ENCODE measurements around the gene MNAT1. TPM values are rescaled to one million over a fixed set of nuclear protein-coding genes. Genes with fewer than 3 reads are reported as not detected.
A peak's percentile ranks its signal among the peaks of the same experiment; 100 is the strongest.
"Not testable (repeated sequence)": the region's sequence is repeated elsewhere in the genome, so short reads cannot be mapped to it uniquely, and the experiment has no call there.

The MNAT1 gene
- 64.0 TPM for polyA plus RNA-seq (2012; ENCODE audit: insufficient read depth, insufficient read length)

GRCh38 chr14:60734465-60735242 is at the start of gene MNAT1:
TSS of gene MNAT1 (plus strand) at chr14:60734761. CDS start at chr14:60734863, 102 bp downstream.
- H3K4me3 ChIP-seq (ENCODE audit: low read length) = peak within 1 kb of the TSS; percentile 98
- DNase-seq (ENCODE audit: low read depth, low spot score) = peak; percentile 87

- no peak for DNase-seq (ENCODE audit: low read depth, low spot score)
- H3K4me3 ChIP-seq (ENCODE audit: low read length) = no peak overlapping the region
Observed at GRCh38 chr14:60686865-60687264, 47.7 kb upstream of the MNAT1 start.

GRCh38 chr14:60691383-60692113 is 43.0 kb upstream of the MNAT1 start:
- DNase-seq (ENCODE audit: low read depth, low spot score) = no peak
- H3K4me3 ChIP-seq (ENCODE audit: low read length) = no peak overlapping the region

GRCh38 chr14:60695327-60695726 is 39.2 kb upstream of the MNAT1 start:
- no peak overlapping the region for H3K4me3 ChIP-seq (ENCODE audit: low read length)
- no peak for DNase-seq (ENCODE audit: low read depth, low spot score)

- DNase-seq (ENCODE audit: low read depth, low spot score) = no peak
- no peak overlapping the region for H3K4me3 ChIP-seq (ENCODE audit: low read length)
Observed at GRCh38 chr14:60700598-60700997, 34.0 kb upstream of the MNAT1 start.

- H3K4me3 ChIP-seq (ENCODE audit: low read length) = no peak overlapping the region
Observed at GRCh38 chr14:60705100-60705499, 29.5 kb upstream of the MNAT1 start.

GRCh38 chr14:60707858-60708257 is 26.7 kb upstream of the MNAT1 start:
- no peak overlapping the region for H3K4me3 ChIP-seq (ENCODE audit: low read length)
- no peak for DNase-seq (ENCODE audit: low read depth, low spot score)

More at GRCh38 chr14:60705100-60705499, 29.5 kb upstream of the MNAT1 start:
- DNase-seq (ENCODE audit: low read depth, low spot score) = no peak

- no peak for DNase-seq (ENCODE audit: low read depth, low spot score)
- H3K4me3 ChIP-seq (ENCODE audit: low read length) = no peak overlapping the region
Observed at GRCh38 chr14:60710494-60710893, 24.1 kb upstream of the MNAT1 start.

GRCh38 chr14:60713513-60713912 is 21.0 kb upstream of the MNAT1 start:
- no peak for DNase-seq (ENCODE audit: low read depth, low spot score)
- no peak overlapping the region for H3K4me3 ChIP-seq (ENCODE audit: low read length)

GRCh38 chr14:60720391-60720790 is 14.2 kb upstream of the MNAT1 start:
- no peak for DNase-seq (ENCODE audit: low read depth, low spot score)
- H3K4me3 ChIP-seq (ENCODE audit: low read length) = no peak overlapping the region

- DNase-seq (ENCODE audit: low read depth, low spot score) = no peak
- no peak overlapping the region for H3K4me3 ChIP-seq (ENCODE audit: low read length)
Observed at GRCh38 chr14:60720962-60721325, 13.6 kb upstream of the MNAT1 start.

- DNase-seq (ENCODE audit: low read depth, low spot score) = no peak
- peak overlapping the region; percentile 53 for H3K4me3 ChIP-seq (ENCODE audit: low read length)
Observed at GRCh38 chr14:60721326-60722106, 13.0 kb upstream of the MNAT1 start.

- H3K4me3 ChIP-seq (ENCODE audit: low read length) = peak overlapping the region; percentile 53
- no peak for DNase-seq (ENCODE audit: low read depth, low spot score)
Observed at GRCh38 chr14:60722107-60722356, 12.5 kb upstream of the MNAT1 start.

GRCh38 chr14:60722357-60723115 is 12.0 kb upstream of the MNAT1 start:
- H3K4me3 ChIP-seq (ENCODE audit: low read length) = peak overlapping the region; percentile 53
- no peak for DNase-seq (ENCODE audit: low read depth, low spot score)

- H3K4me3 ChIP-seq (ENCODE audit: low read length) = peak overlapping the region; percentile 53
- no peak for DNase-seq (ENCODE audit: low read depth, low spot score)
Observed at GRCh38 chr14:60723116-60723906, 11.2 kb upstream of the MNAT1 start.

GRCh38 chr14:60723907-60724618 is 10.5 kb upstream of the MNAT1 start, which contains the start of gene SIX4:
TSS of gene SIX4 (minus strand) at chr14:60724351. CDS start at chr14:60724074, 277 bp downstream.
- DNase-seq (ENCODE audit: low read depth, low spot score) = no peak
- H3K4me3 ChIP-seq (ENCODE audit: low read length) = peak within 1 kb of the TSS; percentile 53

GRCh38 chr14:60731291-60731690 is 3.3 kb upstream of the MNAT1 start:
- DNase-seq (ENCODE audit: low read depth, low spot score); H3K4me3 ChIP-seq (ENCODE audit: low read length): not testable (repeated sequence)
